LNCAP (cell line): ENCODE data around the gene DPYSL3.

Experiments used
- CTCF ChIP-seq: fragments of 450-650 bp; IDR thresholded peaks from 2 replicates; pipeline ENCODE4 v1.5.1; 2017; ENCODE audit warnings: mild to moderate bottlenecking

DPYSL3 gene

GRCh38 chr5:147465747-147466146, 44.1 kb downstream of the DPYSL3 start:
- TF ChIP-seq CTCF = no peak

GRCh38 chr5:147464211-147464610, 45.7 kb downstream of the DPYSL3 start:
- TF ChIP-seq CTCF = peak; percentile 41; the same call in 1 of the 2 replicates

GRCh38 chr5:147461915-147462314, 48.0 kb downstream of the DPYSL3 start:
- no peak for TF ChIP-seq CTCF

- TF ChIP-seq CTCF = no peak
Observed at GRCh38 chr5:147460380-147460779, 49.5 kb downstream of the DPYSL3 start.

- no peak for TF ChIP-seq CTCF
Observed at GRCh38 chr5:147458581-147458980, 51.3 kb downstream of the DPYSL3 start.

- TF ChIP-seq CTCF = no peak
Observed at GRCh38 chr5:147455822-147456450, 53.9 kb downstream of the DPYSL3 start.

GRCh38 chr5:147454996-147455677, 54.7 kb downstream of the DPYSL3 start:
- TF ChIP-seq CTCF = no peak
